HEK293 (cell line): Measurements from ENCODE around the gene ABCF1.

ENCODE experiments used
- CTCF ChIA-PET: fragments of 350-600 bp; formaldehyde crosslinking; extraction: SDS; loops from one replicate; lab custom pipeline; 2021; ENCODE audit warnings: antibody characterized with exemption; lab: Yijun Ruan, JAX
- POLR2A ChIA-PET: fragments of 300-600 bp; formaldehyde crosslinking; extraction: SDS; loops from one replicate; lab custom pipeline; 2020; ENCODE audit warnings: antibody characterized with exemption, inconsistent platforms; lab: Yijun Ruan, JAX
- H3K27ac ChIP-seq: fragments of 200-500 bp; sonication (Bioruptor generic); 2 replicates; pipeline ENCODE4 v1.5.1; 2014; ENCODE audit warnings: low read depth, low read length, control low read depth, inconsistent platforms; ENCODE audit errors: extremely low read depth
- H3K36me3 ChIP-seq, 2 experiments: fragments of 200-500 bp in 1 of 2; sonication (Bioruptor generic) in 1 of 2; 1 replicate in 1 of 2; 2 replicates in 1 of 2; pipeline ENCODE4 v1.5.1; 2014 to 2017; ENCODE audit warnings: inconsistent platforms in 2 of 2, low read length in 2 of 2; ENCODE audit not compliant: control insufficient read depth in 2 of 2, insufficient read depth in 1 of 2
- H3K4me1 ChIP-seq: fragments of 200-500 bp; sonication (Bioruptor generic); 2 replicates; pipeline ENCODE4 v1.5.1; 2014; ENCODE audit warnings: mild to moderate bottlenecking, low read length, inconsistent platforms; ENCODE audit not compliant: control insufficient read depth, insufficient read depth
- H3K4me3 ChIP-seq: 2 replicates; pipeline ENCODE4 v1.5.1; 2011; ENCODE audit warnings: low read depth, mild to moderate bottlenecking, control low read depth, low read length, moderate library complexity
- H3K9me3 ChIP-seq: fragments of 200-500 bp; sonication (Bioruptor generic); 2 replicates; pipeline ENCODE4 v1.5.1; 2014; ENCODE audit warnings: low read depth, low read length, inconsistent platforms; ENCODE audit not compliant: control insufficient read depth, insufficient read depth
- GLI4 ChIP-seq: fragments of 450-650 bp; formaldehyde crosslinking; IDR thresholded peaks from 2 replicates; pipeline ENCODE4 v1.5.1; 2016; ENCODE audit warnings: missing biosample characterization, missing genetic modification characterization
- HOXD13 ChIP-seq: sonication (generic); formaldehyde crosslinking; IDR thresholded peaks from 2 replicates; pipeline ENCODE4 v1.8.0; 2022; ENCODE audit warnings: missing genetic modification reagents, borderline replicate concordance
- KLF8 ChIP-seq: fragments of 450-650 bp; formaldehyde crosslinking; IDR thresholded peaks from 2 replicates; pipeline ENCODE4 v1.5.1; 2016; ENCODE audit warnings: missing biosample characterization, missing genetic modification characterization
- KLF9 ChIP-seq: fragments of 450-650 bp; formaldehyde crosslinking; IDR thresholded peaks from 2 replicates; pipeline ENCODE4 v1.5.1; 2016; ENCODE audit warnings: missing biosample characterization, missing genetic modification characterization, low read depth
- MEIS1 ChIP-seq: sonication (generic); formaldehyde crosslinking; IDR thresholded peaks from 2 replicates; pipeline ENCODE4 v1.8.1; 2022; ENCODE audit warnings: missing genetic modification reagents, mild to moderate bottlenecking, borderline replicate concordance
- PRDM1 ChIP-seq: fragments of 450-650 bp; formaldehyde crosslinking; IDR thresholded peaks from 2 replicates; pipeline ENCODE4; 2016; ENCODE audit warnings: missing biosample characterization, missing genetic modification characterization
- SALL2 ChIP-seq: fragments of 450-650 bp; formaldehyde crosslinking; IDR thresholded peaks from 2 replicates; pipeline ENCODE4 v1.5.0; 2017; ENCODE audit warnings: missing biosample characterization, mild to moderate bottlenecking, missing genetic modification characterization, borderline replicate concordance
- SCRT1 ChIP-seq: fragments of 450-650 bp; formaldehyde crosslinking; IDR thresholded peaks from 2 replicates; pipeline ENCODE4 v1.5.1; 2016; ENCODE audit warnings: missing biosample characterization, missing genetic modification characterization, borderline replicate concordance
- SP7 ChIP-seq: fragments of 450-650 bp; formaldehyde crosslinking; IDR thresholded peaks from 2 replicates; pipeline ENCODE4 v1.5.1; 2016; ENCODE audit warnings: missing biosample characterization, missing genetic modification characterization
- ZFHX2 ChIP-seq: fragments of 450-650 bp; formaldehyde crosslinking; conservative IDR thresholded peaks from 2 replicates; pipeline ENCODE4 v1.5.1; 2016; ENCODE audit warnings: missing biosample characterization, missing genetic modification characterization
- ZFP41 ChIP-seq: fragments of 450-650 bp; formaldehyde crosslinking; IDR thresholded peaks from 2 replicates; pipeline ENCODE4 v1.5.1; 2016; ENCODE audit warnings: missing biosample characterization, missing genetic modification characterization, borderline replicate concordance
- ZNF133 ChIP-seq: fragments of 450-650 bp; formaldehyde crosslinking; IDR thresholded peaks from 2 replicates; pipeline ENCODE4 v1.5.1; 2016; ENCODE audit warnings: missing biosample characterization, missing genetic modification characterization
- ZNF184 ChIP-seq: fragments of 450-650 bp; IDR thresholded peaks from 2 replicates; pipeline ENCODE4 v1.5.1; 2018; ENCODE audit warnings: missing biosample characterization, mild to moderate bottlenecking, missing genetic modification characterization
- ZNF19 ChIP-seq: fragments of 450-650 bp; formaldehyde crosslinking; IDR thresholded peaks from 2 replicates; pipeline ENCODE4; 2016; ENCODE audit warnings: missing biosample characterization, missing genetic modification characterization, low read depth
- ZNF239 ChIP-seq: fragments of 450-650 bp; formaldehyde crosslinking; IDR thresholded peaks from 2 replicates; pipeline ENCODE4 v1.5.1; 2016; ENCODE audit warnings: missing biosample characterization, missing genetic modification characterization
- ZNF335 ChIP-seq: fragments of 450-650 bp; formaldehyde crosslinking; conservative IDR thresholded peaks from 2 replicates; pipeline ENCODE4 v1.5.1; 2016; ENCODE audit warnings: missing biosample characterization, missing genetic modification characterization
- ZNF571 ChIP-seq: fragments of 450-650 bp; formaldehyde crosslinking; IDR thresholded peaks from 2 replicates; pipeline ENCODE4 v1.5.0; 2017; ENCODE audit warnings: missing biosample characterization, missing genetic modification characterization
- ZNF623 ChIP-seq: fragments of 450-650 bp; formaldehyde crosslinking; IDR thresholded peaks from 2 replicates; pipeline ENCODE4 v1.5.1; 2016; ENCODE audit warnings: missing biosample characterization, missing genetic modification characterization
- ZNF664 ChIP-seq: fragments of 450-650 bp; formaldehyde crosslinking; IDR thresholded peaks from 2 replicates; pipeline ENCODE4 v1.5.1; 2016; ENCODE audit warnings: missing biosample characterization, missing genetic modification characterization
- ZNF777 ChIP-seq: fragments of 450-650 bp; formaldehyde crosslinking; IDR thresholded peaks from 2 replicates; pipeline ENCODE4 v1.5.1; 2017; ENCODE audit warnings: missing biosample characterization, missing genetic modification characterization, borderline replicate concordance
- TF ChIP-seq, protein P1 (sequence below): fragments of 450-650 bp; formaldehyde crosslinking; IDR thresholded peaks from 2 replicates; pipeline ENCODE4 v1.5.1; 2016; ENCODE audit warnings: missing biosample characterization, missing genetic modification characterization, borderline replicate concordance
- TF ChIP-seq, protein P2 (sequence below): fragments of 450-650 bp; formaldehyde crosslinking; IDR thresholded peaks from 2 replicates; pipeline ENCODE4 v1.5.1; 2017; ENCODE audit warnings: missing biosample characterization, missing genetic modification characterization
- TF ChIP-seq, protein P3 (sequence below): fragments of 450-650 bp; formaldehyde crosslinking; IDR thresholded peaks from 2 replicates; pipeline ENCODE4 v1.5.1; 2016; ENCODE audit warnings: missing biosample characterization, missing genetic modification characterization
- TF ChIP-seq, protein P4 (sequence below): fragments of 450-650 bp; formaldehyde crosslinking; IDR thresholded peaks from 2 replicates; pipeline ENCODE4 v1.5.1; 2017; ENCODE audit warnings: missing biosample characterization, missing genetic modification characterization
- TF ChIP-seq, protein P5 (sequence below): fragments of 450-650 bp; formaldehyde crosslinking; IDR thresholded peaks from 2 replicates; pipeline ENCODE4 v1.5.1; 2017; ENCODE audit warnings: missing biosample characterization, missing genetic modification characterization
- TF ChIP-seq, protein P6 (sequence below): fragments of 450-650 bp; formaldehyde crosslinking; IDR thresholded peaks from 2 replicates; pipeline ENCODE4 v1.5.1; 2016; ENCODE audit warnings: missing biosample characterization, missing genetic modification characterization

The ABCF1 gene

DNA sequence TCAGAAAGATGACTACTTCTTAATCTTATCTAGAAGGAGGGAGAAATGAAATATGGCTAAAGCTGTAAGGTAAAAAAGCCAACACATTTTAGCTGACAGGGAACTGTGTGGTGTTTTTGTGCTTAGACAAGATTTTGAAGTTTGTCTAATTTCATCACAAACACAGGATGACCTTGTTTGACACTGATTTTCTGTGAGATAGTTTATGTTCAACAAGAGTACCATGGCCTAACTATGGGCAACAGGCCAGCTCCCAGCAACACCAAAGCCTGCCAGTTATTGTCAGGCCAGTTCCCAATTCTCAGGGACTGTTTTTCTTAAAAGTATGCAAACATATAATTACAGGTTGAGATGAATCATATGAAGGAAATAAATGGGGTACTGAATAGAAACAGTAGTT is 5.5 kb upstream of the ABCF1 start:
- H3K36me3 ChIP-seq, result peaks cover 0 to 25% of the 10 kb centered on the region in 2 experiments; a peak in 1 of 3 replicates
- ChIA-PET CTCF (interaction anchor here (1.0 to 4.1 kb wide), 7 partner anchors 8 to 156 kb away, joined by 3 to 29 read pairs (median 4); partner anchors contain the start of genes DHX16 and PRR3), POLR2A (interaction anchor here (0.6 to 0.7 kb wide), 3 partner anchors 10 to 151 kb away, joined by 4 to 7 read pairs (median 5); partner anchors contain the start of genes GNL1, MDC1 and PPP1R10)
- H3K4me1 ChIP-seq, result peaks cover 2% of the 10 kb centered on the region; the same call in 1 of the 2 replicates
- TF ChIP-seq SP7, result peak; percentile 75; the same call in 1 of the 2 replicates
- TF ChIP-seq ZNF623 (tag by site-specific recombination), result no peak
- H3K4me3 ChIP-seq, result no peak overlapping the region
- no peaks in the 10 kb centered on the region for H3K9me3 ChIP-seq
- no peak overlapping the region for H3K27ac ChIP-seq

DNA sequence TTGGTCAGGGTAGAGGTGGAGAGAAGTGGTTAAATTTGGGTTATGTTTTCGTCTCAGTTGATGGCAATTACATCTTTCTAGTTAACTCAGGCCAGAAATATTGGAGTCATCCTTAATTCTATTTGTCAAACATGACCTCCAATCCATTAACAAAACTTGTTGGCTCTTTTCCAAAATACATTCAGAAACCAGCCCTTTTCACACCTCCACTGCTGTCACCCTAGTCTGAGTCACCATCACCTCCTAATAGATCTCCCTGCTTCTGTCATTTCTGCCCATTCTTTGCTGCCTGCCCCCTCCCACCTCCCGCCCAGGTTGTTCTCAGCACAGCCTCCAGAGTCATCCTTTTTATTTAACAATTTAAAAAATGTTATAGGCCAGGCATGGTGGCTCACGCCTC is 3.0 kb upstream of the ABCF1 start:
- Histone ChIP-seq H3K27ac (no peak overlapping the region), H3K9me3 (no peaks in the 10 kb centered on the region), H3K4me1 (peaks cover 5% of the 10 kb centered on the region; the same call in 1 of the 2 replicates), H3K4me3 (no peak overlapping the region), H3K36me3 (peaks cover 0 to 5% of the 10 kb centered on the region in 2 experiments; a peak in 1 of 3 replicates)
- CTCF ChIA-PET, result no interaction called here
- POLR2A ChIA-PET, result no interaction called here
- TF ChIP-seq PRDM1 (tag by site-specific recombination) (no peak), ZNF184 (peak; percentile 64; the same call in 1 of the 2 replicates), MEIS1 (CRISPR knock-in tag) (no peak), SCRT1 (tag by site-specific recombination) (no peak), KLF8 (tag by site-specific recombination) (no peak), SALL2 (tag by site-specific recombination) (no peak), ZNF777 (tag by site-specific recombination) (no peak), ZNF19 (no peak), KLF9 (tag by site-specific recombination) (0 out of 2 replicates have a peak, but pooled peaks have one; percentile 15), ZFP41 (no peak), ZNF335 (no peak; the same call in 1 of the 2 replicates), ZFHX2 (peak; percentile 82), ZNF239 (tag by site-specific recombination) (no peak), ZNF664 (tag by site-specific recombination) (no peak), ZNF133 (tag by site-specific recombination) (no peak), GLI4 (tag by site-specific recombination) (no peak), HOXD13 (CRISPR knock-in tag) (no peak), ZNF571 (no peak)
- TF ChIP-seq, protein P1, sequence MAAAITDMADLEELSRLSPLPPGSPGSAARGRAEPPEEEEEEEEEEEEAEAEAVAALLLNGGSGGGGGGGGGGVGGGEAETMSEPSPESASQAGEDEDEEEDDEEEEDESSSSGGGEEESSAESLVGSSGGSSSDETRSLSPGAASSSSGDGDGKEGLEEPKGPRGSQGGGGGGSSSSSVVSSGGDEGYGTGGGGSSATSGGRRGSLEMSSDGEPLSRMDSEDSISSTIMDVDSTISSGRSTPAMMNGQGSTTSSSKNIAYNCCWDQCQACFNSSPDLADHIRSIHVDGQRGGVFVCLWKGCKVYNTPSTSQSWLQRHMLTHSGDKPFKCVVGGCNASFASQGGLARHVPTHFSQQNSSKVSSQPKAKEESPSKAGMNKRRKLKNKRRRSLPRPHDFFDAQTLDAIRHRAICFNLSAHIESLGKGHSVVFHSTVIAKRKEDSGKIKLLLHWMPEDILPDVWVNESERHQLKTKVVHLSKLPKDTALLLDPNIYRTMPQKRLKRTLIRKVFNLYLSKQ (tag by site-specific recombination), result no peak
- TF ChIP-seq, protein P2, sequence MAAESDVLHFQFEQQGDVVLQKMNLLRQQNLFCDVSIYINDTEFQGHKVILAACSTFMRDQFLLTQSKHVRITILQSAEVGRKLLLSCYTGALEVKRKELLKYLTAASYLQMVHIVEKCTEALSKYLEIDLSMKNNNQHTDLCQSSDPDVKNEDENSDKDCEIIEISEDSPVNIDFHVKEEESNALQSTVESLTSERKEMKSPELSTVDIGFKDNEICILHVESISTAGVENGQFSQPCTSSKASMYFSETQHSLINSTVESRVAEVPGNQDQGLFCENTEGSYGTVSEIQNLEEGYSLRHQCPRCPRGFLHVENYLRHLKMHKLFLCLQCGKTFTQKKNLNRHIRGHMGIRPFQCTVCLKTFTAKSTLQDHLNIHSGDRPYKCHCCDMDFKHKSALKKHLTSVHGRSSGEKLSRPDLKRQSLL (tag by site-specific recombination), result no peak
- TF ChIP-seq, protein P3, sequence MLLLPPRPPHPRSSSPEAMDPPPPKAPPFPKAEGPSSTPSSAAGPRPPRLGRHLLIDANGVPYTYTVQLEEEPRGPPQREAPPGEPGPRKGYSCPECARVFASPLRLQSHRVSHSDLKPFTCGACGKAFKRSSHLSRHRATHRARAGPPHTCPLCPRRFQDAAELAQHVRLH, result no peak
- TF ChIP-seq, protein P4, sequence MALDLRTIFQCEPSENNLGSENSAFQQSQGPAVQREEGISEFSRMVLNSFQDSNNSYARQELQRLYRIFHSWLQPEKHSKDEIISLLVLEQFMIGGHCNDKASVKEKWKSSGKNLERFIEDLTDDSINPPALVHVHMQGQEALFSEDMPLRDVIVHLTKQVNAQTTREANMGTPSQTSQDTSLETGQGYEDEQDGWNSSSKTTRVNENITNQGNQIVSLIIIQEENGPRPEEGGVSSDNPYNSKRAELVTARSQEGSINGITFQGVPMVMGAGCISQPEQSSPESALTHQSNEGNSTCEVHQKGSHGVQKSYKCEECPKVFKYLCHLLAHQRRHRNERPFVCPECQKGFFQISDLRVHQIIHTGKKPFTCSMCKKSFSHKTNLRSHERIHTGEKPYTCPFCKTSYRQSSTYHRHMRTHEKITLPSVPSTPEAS (tag by site-specific recombination), result no peak
- TF ChIP-seq, protein P5, sequence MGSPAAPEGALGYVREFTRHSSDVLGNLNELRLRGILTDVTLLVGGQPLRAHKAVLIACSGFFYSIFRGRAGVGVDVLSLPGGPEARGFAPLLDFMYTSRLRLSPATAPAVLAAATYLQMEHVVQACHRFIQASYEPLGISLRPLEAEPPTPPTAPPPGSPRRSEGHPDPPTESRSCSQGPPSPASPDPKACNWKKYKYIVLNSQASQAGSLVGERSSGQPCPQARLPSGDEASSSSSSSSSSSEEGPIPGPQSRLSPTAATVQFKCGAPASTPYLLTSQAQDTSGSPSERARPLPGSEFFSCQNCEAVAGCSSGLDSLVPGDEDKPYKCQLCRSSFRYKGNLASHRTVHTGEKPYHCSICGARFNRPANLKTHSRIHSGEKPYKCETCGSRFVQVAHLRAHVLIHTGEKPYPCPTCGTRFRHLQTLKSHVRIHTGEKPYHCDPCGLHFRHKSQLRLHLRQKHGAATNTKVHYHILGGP (tag by site-specific recombination), result no peak
- TF ChIP-seq, protein P6, sequence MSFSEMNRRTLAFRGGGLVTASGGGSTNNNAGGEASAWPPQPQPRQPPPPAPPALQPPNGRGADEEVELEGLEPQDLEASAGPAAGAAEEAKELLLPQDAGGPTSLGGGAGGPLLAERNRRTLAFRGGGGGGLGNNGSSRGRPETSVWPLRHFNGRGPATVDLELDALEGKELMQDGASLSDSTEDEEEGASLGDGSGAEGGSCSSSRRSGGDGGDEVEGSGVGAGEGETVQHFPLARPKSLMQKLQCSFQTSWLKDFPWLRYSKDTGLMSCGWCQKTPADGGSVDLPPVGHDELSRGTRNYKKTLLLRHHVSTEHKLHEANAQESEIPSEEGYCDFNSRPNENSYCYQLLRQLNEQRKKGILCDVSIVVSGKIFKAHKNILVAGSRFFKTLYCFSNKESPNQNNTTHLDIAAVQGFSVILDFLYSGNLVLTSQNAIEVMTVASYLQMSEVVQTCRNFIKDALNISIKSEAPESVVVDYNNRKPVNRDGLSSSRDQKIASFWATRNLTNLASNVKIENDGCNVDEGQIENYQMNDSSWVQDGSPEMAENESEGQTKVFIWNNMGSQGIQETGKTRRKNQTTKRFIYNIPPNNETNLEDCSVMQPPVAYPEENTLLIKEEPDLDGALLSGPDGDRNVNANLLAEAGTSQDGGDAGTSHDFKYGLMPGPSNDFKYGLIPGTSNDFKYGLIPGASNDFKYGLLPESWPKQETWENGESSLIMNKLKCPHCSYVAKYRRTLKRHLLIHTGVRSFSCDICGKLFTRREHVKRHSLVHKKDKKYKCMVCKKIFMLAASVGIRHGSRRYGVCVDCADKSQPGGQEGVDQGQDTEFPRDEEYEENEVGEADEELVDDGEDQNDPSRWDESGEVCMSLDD (tag by site-specific recombination), result no peak
